Hepatocyte (in vitro differentiated cells): Measurements from ENCODE around the gene THOC1. TPM values are rescaled to one million over a fixed set of nuclear protein-coding genes. Genes with fewer than 3 reads are reported as not detected.
"Not testable (repeated sequence)": the region's sequence is repeated elsewhere in the genome, so short reads cannot be mapped to it uniquely, and the experiment has no call there.

Experiments used
- DNase-seq: peaks from one replicate; pipeline ENCODE4 v3.0.0-alpha.2; 2016; ENCODE audit warnings: low spot score
- H2AFZ ChIP-seq: fragments of 200-600 bp; sonication (generic); 2 replicates; pipeline ENCODE4 v1.6.0; 2016; ENCODE audit warnings: antibody characterized with exemption, mild to moderate bottlenecking
- H3K27ac ChIP-seq: fragments of 200-600 bp; sonication (generic); 2 replicates; pipeline ENCODE4 v1.5.1; 2016; ENCODE audit warnings: mild to moderate bottlenecking
- H3K27me3 ChIP-seq: fragments of 200-600 bp; sonication (generic); 2 replicates; pipeline ENCODE4 v1.6.1; 2016
- H3K36me3 ChIP-seq: fragments of 200-600 bp; sonication (generic); replicated peaks from 2 replicates; pipeline ENCODE4 v1.5.1; 2016; ENCODE audit warnings: low read depth; ENCODE audit not compliant: insufficient read depth
- H3K4me1 ChIP-seq: fragments of 200-600 bp; sonication (generic); 2 replicates; pipeline ENCODE4 v1.5.1; 2016; ENCODE audit warnings: mild to moderate bottlenecking, moderate library complexity; ENCODE audit not compliant: insufficient read depth
- H3K4me2 ChIP-seq: fragments of 200-600 bp; sonication (generic); 2 replicates; pipeline ENCODE4 v1.6.0; 2016
- H3K4me3 ChIP-seq: fragments of 200-600 bp; sonication (generic); 2 replicates; pipeline ENCODE4 v1.5.1; 2016; ENCODE audit warnings: mild to moderate bottlenecking
- H3K79me2 ChIP-seq: fragments of 200-600 bp; sonication (generic); 2 replicates; pipeline ENCODE4 v1.6.0; 2017; ENCODE audit warnings: mild to moderate bottlenecking
- H3K9me2 ChIP-seq: fragments of 200-600 bp; sonication (generic); replicated peaks from 2 replicates; pipeline ENCODE4 v1.6.0; 2017; ENCODE audit warnings: mild to moderate bottlenecking; ENCODE audit not compliant: insufficient read depth
- H3K9me3 ChIP-seq: fragments of 200-600 bp; sonication (generic); 2 replicates; pipeline ENCODE4 v1.5.1; 2016; ENCODE audit warnings: low read depth, mild to moderate bottlenecking
- H4K20me1 ChIP-seq: fragments of 200-600 bp; sonication (generic); 2 replicates; pipeline ENCODE4 v1.6.0; 2016; ENCODE audit warnings: mild to moderate bottlenecking; ENCODE audit not compliant: insufficient read depth, poor library complexity, severe bottlenecking
- CTCF ChIP-seq: fragments of 200-600 bp; sonication (generic); IDR thresholded peaks from 2 replicates; pipeline ENCODE4 v1.5.1; 2016; ENCODE audit warnings: antibody characterized with exemption, mild to moderate bottlenecking; ENCODE audit not compliant: poor library complexity
- EZH2 ChIP-seq: fragments of 200-600 bp; sonication (generic); IDR thresholded peaks from 2 replicates; pipeline ENCODE4 v1.6.1; 2016; ENCODE audit warnings: antibody characterized with exemption, mild to moderate bottlenecking, borderline replicate concordance
- EZH2phosphoT487 ChIP-seq: fragments of 200-600 bp; sonication (generic); IDR thresholded peaks from one replicate; pipeline ENCODE4 v1.6.1; 2018; ENCODE audit warnings: antibody characterized with exemption, mild to moderate bottlenecking, low read depth, moderate library complexity; ENCODE audit not compliant: unreplicated experiment, severe bottlenecking
- WGBS: methylation state at CpG from one replicate; pipeline ENCODE4 v1.1.6; 2016; ENCODE audit warnings: low lambda C conversion rate; ENCODE audit errors: missing lambda C conversion rate; 5-methylcytosine and 5-hydroxymethylcytosine counted together
- polyA plus RNA-seq: library from polyadenylated mRNA; unstranded; fragments of >200 nt; fragmentation: Nextera tagmentation; extraction: Ambion mirVana; gene quantifications from 2 replicates; pipeline ENCODE4 v1.2.1, GENCODE V29; 2016
- total RNA-seq: library from RNA; depleted of rRNA; stranded (reverse); fragments of >200 nt; gene quantifications from 2 replicates; pipeline ENCODE4 v1.2.3, GENCODE V29; 2014

The THOC1 gene
- total and polyA plus RNA-seq, 2 experiments from 2014 or later = 28.9 to 50.3 TPM

GRCh38 chr18:313931-314330, 46.1 kb upstream of the THOC1 start:
- no peak overlapping the region for H3K4me3 ChIP-seq
- no peaks in the 10 kb centered on the region for H4K20me1 ChIP-seq
- no peaks in the 10 kb centered on the region for H3K4me1 ChIP-seq
- H2AFZ ChIP-seq = no peak overlapping the region
- H3K9me2 ChIP-seq = no peaks in the 10 kb centered on the region
- no peak for TF ChIP-seq EZH2
- no peak for TF ChIP-seq EZH2phosphoT487
- no peak for TF ChIP-seq CTCF
- H3K36me3 ChIP-seq = no peaks in the 10 kb centered on the region
- no peak for DNase-seq
- H3K79me2 ChIP-seq = no peaks in the 10 kb centered on the region
- H3K9me3 ChIP-seq = no peaks in the 10 kb centered on the region
- H3K27ac ChIP-seq = no peak overlapping the region
- H3K27me3 ChIP-seq = no peaks in the 10 kb centered on the region
- H3K4me2 ChIP-seq = no peak overlapping the region

- H3K4me1 ChIP-seq = no peaks in the 10 kb centered on the region
- no peak for TF ChIP-seq EZH2
- no peak for TF ChIP-seq CTCF
- no peak for TF ChIP-seq EZH2phosphoT487
- no peak overlapping the region for H3K4me2 ChIP-seq
- no peak overlapping the region for H3K27ac ChIP-seq
- DNase-seq = no peak
- 69% methylated on average over 4 of the region's 4 CpGs for WGBS
- H3K9me2 ChIP-seq = no peaks in the 10 kb centered on the region
- H3K4me3 ChIP-seq = no peak overlapping the region
- H3K79me2 ChIP-seq = no peaks in the 10 kb centered on the region
- no peaks in the 10 kb centered on the region for H3K9me3 ChIP-seq
- no peak overlapping the region for H2AFZ ChIP-seq
- no peaks in the 10 kb centered on the region for H4K20me1 ChIP-seq
- H3K36me3 ChIP-seq = no peaks in the 10 kb centered on the region
- no peaks in the 10 kb centered on the region for H3K27me3 ChIP-seq
Measured at GRCh38 chr18:312415-312814, 44.6 kb upstream of the THOC1 start.

- DNase-seq = no peak
- no peak overlapping the region for H3K27ac ChIP-seq
- no peaks in the 10 kb centered on the region for H4K20me1 ChIP-seq
- TF ChIP-seq CTCF (no peak), EZH2 (no peak), EZH2phosphoT487 (no peak)
- no peaks in the 10 kb centered on the region for H3K4me1 ChIP-seq
- H3K4me2 ChIP-seq = no peak overlapping the region
- H3K4me3 ChIP-seq = no peak overlapping the region
- H3K9me2 ChIP-seq = no peaks in the 10 kb centered on the region
- H3K27me3 ChIP-seq = no peaks in the 10 kb centered on the region
- H3K9me3 ChIP-seq = no peaks in the 10 kb centered on the region
- H3K36me3 ChIP-seq = no peaks in the 10 kb centered on the region
- H2AFZ ChIP-seq = no peak overlapping the region
- H3K79me2 ChIP-seq = no peaks in the 10 kb centered on the region
Measured at GRCh38 chr18:310042-310441, 42.2 kb upstream of the THOC1 start.

- H3K4me2 ChIP-seq, H3K79me2 ChIP-seq, H3K27ac ChIP-seq, H3K27me3 ChIP-seq, H2AFZ ChIP-seq, DNase-seq, H3K36me3 ChIP-seq, H3K9me2 ChIP-seq, H3K4me3 ChIP-seq, H3K4me1 ChIP-seq, H4K20me1 ChIP-seq, H3K9me3 ChIP-seq: not testable (repeated sequence)
- WGBS = 89% methylated on average over 4 of the region's 4 CpGs
Measured at GRCh38 chr18:308086-308485, 40.2 kb upstream of the THOC1 start.
